Ascending aorta (tissue), 2 donors: ENCODE data around the gene ZNF534. TPM values are rescaled to one million over a fixed set of nuclear protein-coding genes. Genes with fewer than 3 reads are reported as not detected.
A peak's percentile ranks its signal among the peaks of the same experiment; 100 is the strongest.
"Not testable (repeated sequence)": the region's sequence is repeated elsewhere in the genome, so short reads cannot be mapped to it uniquely, and the experiment has no call there.

Experiments used
- DNase-seq, 2 donors: peaks; one replicate each; pipeline ENCODE4 v3.0.0-alpha.2; 2019; ENCODE audit warnings: low spot score in 2 of 2
- H3K27ac ChIP-seq, 2 donors: fragments of 200-600 bp; sonication (generic); one replicate each; pipeline ENCODE4 v1.5.1; 2016 to 2017; ENCODE audit warnings: mild to moderate bottlenecking in 1 of 2
- H3K27me3 ChIP-seq: fragments of 200-600 bp; sonication (generic); one replicate; pipeline ENCODE4 v1.5.1; 2017
- H3K36me3 ChIP-seq, 2 donors: fragments of 200-600 bp; sonication (generic); one replicate each; pipeline ENCODE4 v1.5.1; 2016
- H3K4me1 ChIP-seq, 2 donors: fragments of 200-600 bp; sonication (generic); one replicate each; pipeline ENCODE4 v1.5.1; 2016 to 2017; ENCODE audit warnings: mild to moderate bottlenecking in 1 of 2
- H3K4me3 ChIP-seq, 2 donors: fragments of 200-600 bp; sonication (generic); one replicate each; pipeline ENCODE4 v1.5.1; 2016 to 2017; ENCODE audit warnings: mild to moderate bottlenecking in 1 of 2
- H3K9me3 ChIP-seq, 2 donors: fragments of 200-600 bp; sonication (generic); one replicate each; pipeline ENCODE4 v1.5.1; 2016
- intact Hi-C: fragments of 100-400 bp; cut with DNase I; formaldehyde crosslinking; loops from one replicate; pipeline ENCODE4 v1.15.1; 2023
- total RNA-seq: library from RNA; depleted of rRNA; stranded (reverse); fragments of >200 nt; gene quantifications from one replicate; pipeline ENCODE4 v1.1.0, GENCODE V29; 2016
- TF ChIP-seq, protein P1 (sequence below), 3 experiments: fragments of 200-600 bp in 2 of 3; fragments of 450-650 bp in 1 of 3; sonication (generic) in 2 of 3; IDR thresholded peaks; one replicate each; pipeline ENCODE4 v1.5.1; 2016 to 2019; ENCODE audit warnings: antibody characterized with exemption in 3 of 3, mild to moderate bottlenecking in 1 of 3, moderate library complexity in 1 of 3

ZNF534 gene
- total RNA-seq, 1 donor from 2014 or later, result not detected

GRCh38 chr19:52492201-52492993, 63.4 kb downstream of the ZNF534 start:
- peak overlapping the region; percentile 11 to 26 for H3K27ac ChIP-seq
- H3K4me3 ChIP-seq, result peak overlapping the region; percentile 5 to 65
- intact Hi-C loops, result no loop called here

DNA sequence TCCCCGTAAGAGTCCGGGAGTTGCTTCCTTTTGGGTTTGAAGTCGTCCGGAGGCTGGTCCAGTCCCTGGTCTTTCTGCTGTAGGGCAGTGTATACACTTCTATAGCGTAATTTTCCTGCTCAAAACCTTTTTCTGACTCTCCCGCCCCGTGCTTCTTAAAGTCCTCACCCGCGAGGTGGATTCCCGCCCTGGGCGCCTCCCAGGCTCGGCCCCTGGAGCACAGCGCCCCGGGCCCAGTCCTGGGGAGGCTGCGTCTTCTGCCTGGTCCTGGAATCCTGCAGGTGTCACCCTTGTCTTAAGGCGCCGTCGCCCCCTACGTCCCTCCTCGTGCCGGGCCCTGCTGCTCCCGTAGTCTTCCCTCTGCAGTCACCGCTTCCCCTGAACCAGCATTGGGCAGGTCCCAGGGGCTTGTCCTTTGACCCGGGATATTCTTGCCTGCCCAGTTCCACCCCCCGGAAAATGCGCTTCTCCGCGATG, 64.1 kb downstream of the ZNF534 start:
- TF ChIP-seq, protein P1, sequence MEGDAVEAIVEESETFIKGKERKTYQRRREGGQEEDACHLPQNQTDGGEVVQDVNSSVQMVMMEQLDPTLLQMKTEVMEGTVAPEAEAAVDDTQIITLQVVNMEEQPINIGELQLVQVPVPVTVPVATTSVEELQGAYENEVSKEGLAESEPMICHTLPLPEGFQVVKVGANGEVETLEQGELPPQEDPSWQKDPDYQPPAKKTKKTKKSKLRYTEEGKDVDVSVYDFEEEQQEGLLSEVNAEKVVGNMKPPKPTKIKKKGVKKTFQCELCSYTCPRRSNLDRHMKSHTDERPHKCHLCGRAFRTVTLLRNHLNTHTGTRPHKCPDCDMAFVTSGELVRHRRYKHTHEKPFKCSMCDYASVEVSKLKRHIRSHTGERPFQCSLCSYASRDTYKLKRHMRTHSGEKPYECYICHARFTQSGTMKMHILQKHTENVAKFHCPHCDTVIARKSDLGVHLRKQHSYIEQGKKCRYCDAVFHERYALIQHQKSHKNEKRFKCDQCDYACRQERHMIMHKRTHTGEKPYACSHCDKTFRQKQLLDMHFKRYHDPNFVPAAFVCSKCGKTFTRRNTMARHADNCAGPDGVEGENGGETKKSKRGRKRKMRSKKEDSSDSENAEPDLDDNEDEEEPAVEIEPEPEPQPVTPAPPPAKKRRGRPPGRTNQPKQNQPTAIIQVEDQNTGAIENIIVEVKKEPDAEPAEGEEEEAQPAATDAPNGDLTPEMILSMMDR (IDR thresholded peaks at IDR 0.05), result peak in 2 of 3 experiments; percentile 24 to 35
- H3K9me3 ChIP-seq, result peaks cover 19 to 73% of the 10 kb centered on the region in 2 donors
- no peak for DNase-seq
- H3K4me1 ChIP-seq, result no peaks in the 10 kb centered on the region
- H3K36me3 ChIP-seq, result no peaks in the 10 kb centered on the region
- H3K27me3 ChIP-seq, result no peaks in the 10 kb centered on the region
- intact Hi-C loops, result no loop called here
- H3K4me3 ChIP-seq, result peak overlapping the region; percentile 5 to 65
- peak overlapping the region; percentile 11 to 26 for H3K27ac ChIP-seq

More at GRCh38 chr19:52492201-52492993, 63.4 kb downstream of the ZNF534 start:
- H3K9me3 ChIP-seq, result peaks cover 25 to 73% of the 10 kb centered on the region in 2 donors
- no peaks in the 10 kb centered on the region for H3K27me3 ChIP-seq
- DNase-seq, result no peak
- no peaks in the 10 kb centered on the region for H3K4me1 ChIP-seq
- TF ChIP-seq, protein P1 (IDR thresholded peaks at IDR 0.05), result no peak
- no peaks in the 10 kb centered on the region for H3K36me3 ChIP-seq

- no peaks in the 10 kb centered on the region for H3K4me1 ChIP-seq
- H3K4me3 ChIP-seq, result no peak overlapping the region
- H3K9me3 ChIP-seq, result peaks cover 14 to 73% of the 10 kb centered on the region in 2 donors
- no peak overlapping the region for H3K27ac ChIP-seq
- DNase-seq, result no peak
- H3K36me3 ChIP-seq, result peaks cover 0 to 4% of the 10 kb centered on the region in 2 donors
- intact Hi-C loops, result no loop called here
- TF ChIP-seq, protein P1 (IDR thresholded peaks at IDR 0.05), result no peak
- no peaks in the 10 kb centered on the region for H3K27me3 ChIP-seq
Measured at GRCh38 chr19:52494518-52494917, 65.6 kb downstream of the ZNF534 start.

- Histone ChIP-seq H3K36me3 (peaks cover 6 to 25% of the 10 kb centered on the region in 2 donors), H3K4me1 (no peaks in the 10 kb centered on the region), H3K27me3 (no peaks in the 10 kb centered on the region), H3K27ac (no peak overlapping the region), H3K9me3 (peaks cover 14 to 78% of the 10 kb centered on the region in 2 donors), H3K4me3 (no peak overlapping the region)
- TF ChIP-seq, protein P1 (IDR thresholded peaks at IDR 0.05), result no peak
- DNase-seq, result no peak
- intact Hi-C loops, result no loop called here
Measured at GRCh38 chr19:52498571-52498970, 69.6 kb downstream of the ZNF534 start.

GRCh38 chr19:52500474-52500873, 71.5 kb downstream of the ZNF534 start:
- H3K27me3 ChIP-seq, DNase-seq, H3K4me1 ChIP-seq, intact Hi-C loops, H3K4me3 ChIP-seq, H3K27ac ChIP-seq: not testable (repeated sequence)
- Histone ChIP-seq H3K36me3 (peaks cover 11 to 40% of the 10 kb centered on the region in 2 donors), H3K9me3 (peaks cover 4 to 76% of the 10 kb centered on the region in 2 donors)

DNA sequence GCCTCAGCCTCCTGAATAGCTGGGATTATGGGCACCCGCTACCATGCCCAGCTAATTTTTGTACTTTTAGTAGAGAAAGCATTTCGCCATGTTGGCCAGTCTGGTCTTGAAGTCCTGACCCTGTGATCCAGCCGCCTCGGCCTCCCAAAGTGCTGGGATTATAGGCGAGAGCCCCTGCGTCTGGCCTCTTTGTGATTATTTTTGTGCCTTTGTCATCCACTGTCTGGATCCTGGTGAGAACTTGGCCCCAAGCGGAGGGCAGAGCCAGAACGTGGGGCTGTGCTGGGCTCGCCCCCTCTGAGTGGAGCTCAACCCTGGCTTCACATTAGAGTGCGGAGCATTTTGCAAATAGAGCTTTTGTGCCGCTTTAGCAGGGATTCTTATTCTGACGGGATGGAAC, 72.0 kb downstream of the ZNF534 start:
- H3K27me3 ChIP-seq, intact Hi-C loops, DNase-seq, H3K27ac ChIP-seq, H3K4me3 ChIP-seq, H3K4me1 ChIP-seq: not testable (repeated sequence)
- peaks cover 11 to 44% of the 10 kb centered on the region in 2 donors for H3K36me3 ChIP-seq
- peaks cover 4 to 73% of the 10 kb centered on the region in 2 donors for H3K9me3 ChIP-seq

Other genes starting within 250 kb of the ZNF534 start
- gene PPP2R1A, start 239.1 kb upstream of the ZNF534 start, total RNA-seq, result 215 TPM
- gene ZNF766, start 159.6 kb upstream of the ZNF534 start, total RNA-seq, result 2.3 TPM
- gene ZNF480, start 132.0 kb upstream of the ZNF534 start, total RNA-seq, result 4.4 TPM
- not detected for gene ZNF610, start 92.9 kb upstream of the ZNF534 start, total RNA-seq
- 21.5 TPM for gene ZNF880, start 59.2 kb upstream of the ZNF534 start, total RNA-seq
- gene ZNF528, start 31.3 kb upstream of the ZNF534 start, total RNA-seq, result 4.0 TPM
- gene ZNF578, start 24.4 kb downstream of the ZNF534 start, total RNA-seq, result not detected
- gene ZNF808, start 98.5 kb downstream of the ZNF534 start, total RNA-seq, result 9.0 TPM
- 13.2 TPM for gene ZNF701, start 141.1 kb downstream of the ZNF534 start, total RNA-seq
- 29.1 TPM for gene ZNF83, start 209.2 kb downstream of the ZNF534 start, total RNA-seq